Prostate gland (tissue), 2 donors: ENCODE data around the gene DUSP15. TPM values are rescaled to one million over a fixed set of nuclear protein-coding genes. Genes with fewer than 3 reads are reported as not detected.

Experiments
- DNase-seq: peaks from one replicate; pipeline ENCODE4 v3.0.0-alpha.2; 2019; ENCODE audit warnings: low spot score
- H3K27ac ChIP-seq, 2 donors: fragments of 200-600 bp; sonication (generic); 2 replicates each; pipeline ENCODE4 v1.5.1; 2017 to 2019
- H3K27me3 ChIP-seq: fragments of 200-600 bp; sonication (generic); replicated peaks from 2 replicates; pipeline ENCODE4 v1.5.1; 2019; ENCODE audit not compliant: insufficient read depth
- H3K36me3 ChIP-seq, 2 donors: fragments of 200-600 bp; sonication (generic); 1 replicate in 1 of 2; 2 replicates in 1 of 2; pipeline versions ENCODE4 v1.5.1 to v1.8.1; 2017 to 2019
- H3K4me1 ChIP-seq: fragments of 200-600 bp; sonication (generic); replicated peaks from 2 replicates; pipeline ENCODE4 v1.5.1; 2019
- H3K4me3 ChIP-seq, 2 donors: fragments of 200-600 bp; sonication (generic); 2 replicates each; pipeline ENCODE4 v1.5.1; 2017 to 2019
- H3K9me3 ChIP-seq: fragments of 200-600 bp; sonication (generic); 2 replicates; pipeline ENCODE4 v1.5.1; 2017
- POLR2A ChIP-seq: fragments of 450-650 bp; IDR thresholded peaks from one replicate; pipeline ENCODE4 v1.6.1; 2016; ENCODE audit warnings: antibody characterized with exemption, mild to moderate bottlenecking
- POLR2AphosphoS5 ChIP-seq: sonication (generic); formaldehyde crosslinking; IDR thresholded peaks from one replicate; pipeline ENCODE4 v1.6.1; 2017; ENCODE audit warnings: antibody characterized with exemption
- WGBS: methylation state at CpG from one replicate; pipeline ENCODE4 v1.1.5; 2018; 5-methylcytosine and 5-hydroxymethylcytosine counted together
- intact Hi-C: fragments of 100-400 bp; cut with DNase I; formaldehyde crosslinking; loops from one replicate; pipeline ENCODE4 v1.14.2; 2022
- small RNA-seq, 2 donors: library from RNA; depleted of rRNA; stranded (forward); fragments of <200 nt; gene quantifications; one replicate each; pipeline ENCODE3, GENCODE V24; 2016
- total RNA-seq, 2 donors: library from RNA; depleted of rRNA; stranded (reverse); fragments of >200 nt; gene quantifications; one replicate each; pipeline ENCODE4 v1.1.0, GENCODE V29; 2016
- TF ChIP-seq, protein P1 (sequence below), 4 experiments: fragments of 200-600 bp in 2 of 4; fragments of 450-650 bp in 2 of 4; sonication (generic) in 2 of 4; IDR thresholded peaks; 1 replicate in 3 of 4; 2 replicates in 1 of 4; pipeline ENCODE4 v1.5.1; 2016 to 2019; ENCODE audit warnings: antibody characterized with exemption in 4 of 4, mild to moderate bottlenecking in 2 of 4, moderate library complexity in 2 of 4

DUSP15 gene
- total RNA-seq, 2 donors from 2014 or later, result 1.7 to 57.9 TPM

DNA sequence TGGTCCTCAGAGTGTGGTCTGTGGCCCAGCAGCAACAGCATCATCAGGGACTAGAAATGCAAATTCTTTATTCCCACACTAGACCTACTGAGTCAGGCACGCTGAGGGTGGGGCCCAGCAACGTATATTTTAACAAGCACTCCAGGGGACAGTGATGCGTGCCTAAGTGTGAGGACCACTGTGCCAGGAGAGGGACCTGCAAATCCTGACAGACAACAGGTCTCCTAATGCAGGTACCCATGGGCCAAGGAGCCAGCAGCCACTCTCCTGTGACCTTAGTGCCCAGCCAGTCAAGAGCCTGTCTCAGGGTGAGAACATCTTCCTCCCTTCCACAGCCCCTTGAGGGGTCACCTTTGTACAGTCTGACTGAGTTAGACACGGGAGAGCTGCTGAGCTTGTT is 59.1 kb downstream of the DUSP15 start:
- no peak for DNase-seq
- Histone ChIP-seq H3K9me3 (no peaks in the 10 kb centered on the region), H3K36me3 (no peaks in the 10 kb centered on the region), H3K27ac (no peak overlapping the region), H3K4me1 (no peaks in the 10 kb centered on the region), H3K4me3 (no peak overlapping the region), H3K27me3 (no peaks in the 10 kb centered on the region)
- TF ChIP-seq POLR2A (no peak), POLR2AphosphoS5 (no peak)
- TF ChIP-seq, protein P1, sequence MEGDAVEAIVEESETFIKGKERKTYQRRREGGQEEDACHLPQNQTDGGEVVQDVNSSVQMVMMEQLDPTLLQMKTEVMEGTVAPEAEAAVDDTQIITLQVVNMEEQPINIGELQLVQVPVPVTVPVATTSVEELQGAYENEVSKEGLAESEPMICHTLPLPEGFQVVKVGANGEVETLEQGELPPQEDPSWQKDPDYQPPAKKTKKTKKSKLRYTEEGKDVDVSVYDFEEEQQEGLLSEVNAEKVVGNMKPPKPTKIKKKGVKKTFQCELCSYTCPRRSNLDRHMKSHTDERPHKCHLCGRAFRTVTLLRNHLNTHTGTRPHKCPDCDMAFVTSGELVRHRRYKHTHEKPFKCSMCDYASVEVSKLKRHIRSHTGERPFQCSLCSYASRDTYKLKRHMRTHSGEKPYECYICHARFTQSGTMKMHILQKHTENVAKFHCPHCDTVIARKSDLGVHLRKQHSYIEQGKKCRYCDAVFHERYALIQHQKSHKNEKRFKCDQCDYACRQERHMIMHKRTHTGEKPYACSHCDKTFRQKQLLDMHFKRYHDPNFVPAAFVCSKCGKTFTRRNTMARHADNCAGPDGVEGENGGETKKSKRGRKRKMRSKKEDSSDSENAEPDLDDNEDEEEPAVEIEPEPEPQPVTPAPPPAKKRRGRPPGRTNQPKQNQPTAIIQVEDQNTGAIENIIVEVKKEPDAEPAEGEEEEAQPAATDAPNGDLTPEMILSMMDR (IDR thresholded peaks at IDR 0.05), result no peak
- WGBS, result 92% methylated on average over 4 of the region's 4 CpGs
- intact Hi-C loops, result no loop called here

Small RNA genes within 50 kb of the gene (small RNA-seq; reads per million reads assigned to genes)
- gene RNU1-94P, result 0 reads per million in 2 donors

Other genes with a start within 250 kb of the DUSP15 start
- gene COX4I2, start 232.6 kb downstream of the DUSP15 start, total RNA-seq, result 1 to 10 TPM in 1 of 2 donors, under 1 TPM in 1; 0.41 to 3.6 TPM
- gene BCL2L1, start 147.7 kb downstream of the DUSP15 start, total RNA-seq, result 100 to 1,000 TPM; 127 to 155 TPM
- gene TPX2, start 131.2 kb downstream of the DUSP15 start, total RNA-seq, result 10 to 100 TPM in 1 of 2 donors, 1 to 10 TPM in 1; 1.4 to 23.2 TPM
- gene MYLK2, start 51.2 kb downstream of the DUSP15 start, total RNA-seq, result under 1 TPM; 0.27 to 0.91 TPM
- 1 to 10 TPM in 1 of 2 donors, not detected in 1; 8.3 TPM for gene FOXS1, start 24.9 kb downstream of the DUSP15 start, total RNA-seq
- gene TTLL9, start 107 bp upstream of the DUSP15 start, total RNA-seq, result 1 to 10 TPM in 1 of 2 donors, not detected in 1; 1.2 TPM
- gene PDRG1, start 81.5 kb upstream of the DUSP15 start, total RNA-seq, result 10 to 100 TPM; 11.4 to 30.3 TPM
- gene XKR7, start 97.6 kb upstream of the DUSP15 start, total RNA-seq, result under 1 TPM in 1 of 2 donors, not detected in 1; 0.05 TPM
- gene CCM2L, start 139.9 kb upstream of the DUSP15 start, total RNA-seq, result 1 to 10 TPM; 4.6 to 5.7 TPM
- 1 to 10 TPM; 3.1 to 6.0 TPM for gene HCK, start 181.7 kb upstream of the DUSP15 start, total RNA-seq
- gene TM9SF4, start 239.2 kb upstream of the DUSP15 start, total RNA-seq, result 10 to 100 TPM; 44.7 to 62.9 TPM